Measurements from ENCODE around the gene MEX3A.
A peak's percentile ranks its signal among the peaks of the same experiment; 100 is the strongest.

Gene MEX3A

GRCh38 chr1:156082309-156083091, at the start of gene MEX3A:
Gene MEX3A (minus strand): TSS chr1:156082465. CDS start chr1:156081998, 467 bp downstream.
- H3K27me3 ChIP-seq (ENCODE audit: insufficient read depth, low read depth, severe bottlenecking), result no peaks in the 10 kb centered on the region
- peak within 1 kb of the TSS; percentile 89 for H3K27ac ChIP-seq
- peak; percentile 98 for DNase-seq

GRCh38 chr1:156130578-156130942, 48.3 kb upstream of the MEX3A start:
- H3K27me3 ChIP-seq (ENCODE audit: insufficient read depth, low read depth, severe bottlenecking), result no peaks in the 10 kb centered on the region
- no peaks in the 10 kb centered on the region for H3K9me3 ChIP-seq (ENCODE audit: severe bottlenecking)
- TF ChIP-seq, protein P1, sequence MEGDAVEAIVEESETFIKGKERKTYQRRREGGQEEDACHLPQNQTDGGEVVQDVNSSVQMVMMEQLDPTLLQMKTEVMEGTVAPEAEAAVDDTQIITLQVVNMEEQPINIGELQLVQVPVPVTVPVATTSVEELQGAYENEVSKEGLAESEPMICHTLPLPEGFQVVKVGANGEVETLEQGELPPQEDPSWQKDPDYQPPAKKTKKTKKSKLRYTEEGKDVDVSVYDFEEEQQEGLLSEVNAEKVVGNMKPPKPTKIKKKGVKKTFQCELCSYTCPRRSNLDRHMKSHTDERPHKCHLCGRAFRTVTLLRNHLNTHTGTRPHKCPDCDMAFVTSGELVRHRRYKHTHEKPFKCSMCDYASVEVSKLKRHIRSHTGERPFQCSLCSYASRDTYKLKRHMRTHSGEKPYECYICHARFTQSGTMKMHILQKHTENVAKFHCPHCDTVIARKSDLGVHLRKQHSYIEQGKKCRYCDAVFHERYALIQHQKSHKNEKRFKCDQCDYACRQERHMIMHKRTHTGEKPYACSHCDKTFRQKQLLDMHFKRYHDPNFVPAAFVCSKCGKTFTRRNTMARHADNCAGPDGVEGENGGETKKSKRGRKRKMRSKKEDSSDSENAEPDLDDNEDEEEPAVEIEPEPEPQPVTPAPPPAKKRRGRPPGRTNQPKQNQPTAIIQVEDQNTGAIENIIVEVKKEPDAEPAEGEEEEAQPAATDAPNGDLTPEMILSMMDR (IDR thresholded peaks at IDR 0.05; ENCODE audit: low read depth, low read length), result no peak
- H3K36me3 ChIP-seq, result peaks cover 57% of the 10 kb centered on the region
- no peak overlapping the region for H3K4me3 ChIP-seq (ENCODE audit: low read depth, low read length)
- no peak for DNase-seq
- H3K27ac ChIP-seq, result no peak overlapping the region

More at GRCh38 chr1:156082309-156083091, at the start of gene MEX3A:
- TF ChIP-seq, protein P1 (IDR thresholded peaks at IDR 0.05; ENCODE audit: low read depth, low read length), result no peak
- Histone ChIP-seq H3K36me3 (peaks cover 42% of the 10 kb centered on the region), H3K9me3 (ENCODE audit: severe bottlenecking) (no peaks in the 10 kb centered on the region), H3K4me3 (ENCODE audit: low read depth, low read length) (peak within 1 kb of the TSS; percentile 70)

- no peaks in the 10 kb centered on the region for H3K27me3 ChIP-seq (ENCODE audit: insufficient read depth, low read depth, severe bottlenecking)
- peak; percentile 92 for DNase-seq
- no peaks in the 10 kb centered on the region for H3K9me3 ChIP-seq (ENCODE audit: severe bottlenecking)
- peak overlapping the region; percentile 42 for H3K27ac ChIP-seq
- H3K36me3 ChIP-seq, result peaks cover 51% of the 10 kb centered on the region
- H3K4me3 ChIP-seq (ENCODE audit: low read depth, low read length), result no peak overlapping the region
- TF ChIP-seq, protein P1 (IDR thresholded peaks at IDR 0.05; ENCODE audit: low read depth, low read length), result peak; percentile 100
These were observed 47.7 kb upstream of the MEX3A start for GRCh38 chr1:156129687-156130577.

DNA sequence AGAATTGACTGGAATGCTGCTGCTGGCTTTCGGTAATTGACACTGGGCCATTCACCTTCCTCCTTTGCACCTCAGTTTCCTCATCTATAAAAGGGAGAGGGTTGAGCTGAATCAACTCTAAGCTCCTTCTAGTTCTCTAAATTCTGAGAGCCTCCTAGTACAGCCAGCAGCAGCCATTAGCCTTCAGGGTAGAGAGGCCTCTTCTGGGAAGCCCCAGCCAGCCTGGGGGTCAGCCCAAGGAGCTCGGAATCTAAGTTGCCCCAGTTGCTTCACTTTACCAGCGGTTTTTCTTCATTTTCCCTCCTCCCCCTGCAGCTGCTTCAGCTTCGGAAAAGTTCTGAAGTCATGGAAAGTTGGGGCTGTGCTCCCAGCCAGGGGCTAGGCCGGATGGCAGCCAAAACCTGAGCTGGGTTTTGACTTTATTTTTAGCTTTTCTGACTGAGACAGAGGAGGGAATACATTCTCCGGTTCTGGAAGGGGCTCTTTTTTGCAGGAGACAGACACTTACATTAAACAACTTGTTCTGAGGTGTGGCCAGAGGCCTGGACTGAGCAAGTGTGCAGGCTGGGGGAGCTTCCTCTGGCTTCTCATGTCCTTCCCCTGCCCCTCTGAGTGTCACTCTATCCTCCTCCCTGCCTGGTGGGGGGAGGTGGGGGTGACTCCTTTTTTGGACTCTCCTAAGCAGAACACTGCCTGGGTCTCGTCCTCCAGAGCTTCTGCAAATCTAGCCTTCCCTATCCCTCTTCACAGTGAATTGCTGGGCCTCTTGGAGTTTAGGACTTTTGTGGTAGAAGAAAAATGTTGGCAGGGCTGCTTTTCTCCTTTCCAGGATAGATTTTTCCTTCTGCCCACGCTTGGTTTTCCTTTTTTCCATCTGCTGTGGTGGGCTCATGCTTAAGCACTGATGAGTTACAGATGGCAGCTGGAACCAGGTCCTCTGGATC, 46.7 kb upstream of the MEX3A start:
- H3K36me3 ChIP-seq, result peaks cover 41% of the 10 kb centered on the region
- no peak overlapping the region for H3K4me3 ChIP-seq (ENCODE audit: low read depth, low read length)
- H3K27ac ChIP-seq, result peak overlapping the region; percentile 42
- H3K9me3 ChIP-seq (ENCODE audit: severe bottlenecking), result no peaks in the 10 kb centered on the region
- no peak for DNase-seq
- H3K27me3 ChIP-seq (ENCODE audit: insufficient read depth, low read depth, severe bottlenecking), result no peaks in the 10 kb centered on the region
- TF ChIP-seq, protein P1 (IDR thresholded peaks at IDR 0.05; ENCODE audit: low read depth, low read length), result no peak

DNA sequence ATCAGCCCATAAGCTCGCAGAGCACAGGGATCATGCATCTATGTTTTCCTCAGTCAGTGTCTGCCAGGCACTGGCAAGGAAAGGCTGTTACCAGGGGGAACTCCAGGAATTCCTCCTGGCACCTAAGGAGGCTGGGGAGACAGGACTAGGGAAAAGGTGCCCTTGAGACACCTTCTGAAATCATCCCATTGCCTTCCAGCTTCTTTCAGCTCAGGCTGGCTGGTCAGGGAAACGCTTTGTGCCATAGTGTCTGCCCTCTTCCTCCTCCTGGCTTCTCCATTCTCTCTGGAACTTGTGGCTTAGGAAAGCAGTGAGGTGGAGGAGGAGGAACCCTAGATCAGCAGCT, 46.0 kb upstream of the MEX3A start:
- Histone ChIP-seq H3K27ac (no peak overlapping the region), H3K27me3 (ENCODE audit: insufficient read depth, low read depth, severe bottlenecking) (no peaks in the 10 kb centered on the region), H3K4me3 (ENCODE audit: low read depth, low read length) (no peak overlapping the region), H3K36me3 (peaks cover 34% of the 10 kb centered on the region), H3K9me3 (ENCODE audit: severe bottlenecking) (no peaks in the 10 kb centered on the region)
- TF ChIP-seq, protein P1 (IDR thresholded peaks at IDR 0.05; ENCODE audit: low read depth, low read length), result no peak
- DNase-seq, result no peak

All from WERI-Rb-1 (cell line).